NK-92 (cell line): Measurements from ENCODE around the gene PRTFDC1.
"Not testable (repeated sequence)": the region's sequence is repeated elsewhere in the genome, so short reads cannot be mapped to it uniquely, and the experiment has no call there.

Experiments
- DNase-seq: peaks from one replicate; lab custom pipeline; 2025; ENCODE audit not compliant: unreplicated experiment; lab: John Stamatoyannopoulos, UW

Gene PRTFDC1

DNA sequence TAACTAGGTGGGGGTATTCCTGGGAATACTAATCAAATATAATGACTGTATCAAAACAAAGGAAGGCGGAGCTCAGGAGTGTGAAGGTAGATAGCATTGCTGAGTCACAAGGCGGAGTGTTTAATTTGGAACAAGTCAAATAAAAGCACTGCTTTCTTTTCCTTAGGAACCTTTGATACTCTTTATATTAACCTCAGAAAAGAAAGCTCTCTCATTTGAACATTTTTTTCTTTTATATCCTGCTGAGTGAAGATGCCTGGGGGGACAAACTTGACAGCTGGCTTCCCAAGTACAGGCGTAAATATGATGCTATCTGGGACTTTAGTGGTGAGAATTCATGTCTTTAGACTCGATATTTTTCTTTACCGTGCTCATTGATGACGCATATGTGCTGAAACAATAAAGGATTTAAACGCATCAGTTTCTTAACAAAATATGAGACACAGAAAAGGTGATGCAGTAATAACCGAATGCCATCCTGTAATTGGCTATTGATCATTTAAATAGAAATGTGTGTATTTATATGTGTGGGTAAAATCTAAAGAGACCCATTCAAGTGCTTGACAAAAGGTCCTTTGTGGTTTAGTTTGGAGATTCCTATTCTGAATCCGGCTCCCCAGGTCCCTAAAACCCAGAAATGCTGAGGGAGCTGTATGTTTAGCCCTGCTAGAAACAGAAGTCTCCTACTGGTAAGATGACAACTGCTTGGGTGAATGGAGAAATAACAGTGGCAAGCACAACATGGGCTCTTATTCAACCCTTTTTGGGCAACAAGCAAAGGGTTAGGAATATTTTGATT lies 102.7 kb downstream of the PRTFDC1 start:
- no peak for DNase-seq

DNA sequence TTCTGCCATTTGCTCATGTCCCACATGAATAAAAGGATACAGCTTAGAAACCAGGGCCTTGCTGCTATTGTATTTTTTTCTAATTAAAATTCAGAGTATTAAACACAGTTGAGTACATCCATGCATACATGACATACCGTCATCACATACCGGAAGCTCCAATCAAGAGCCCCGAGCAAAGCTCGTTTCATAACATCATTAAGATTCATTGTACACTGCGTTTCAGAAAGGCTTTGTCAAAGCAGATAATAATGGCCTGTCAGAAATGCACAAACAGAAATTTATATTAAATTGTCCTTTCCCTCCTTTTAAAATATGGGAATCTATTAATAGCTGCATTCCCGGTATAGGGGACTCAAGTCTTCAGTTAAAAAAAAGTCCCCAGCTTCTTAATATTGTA lies 103.4 kb downstream of the PRTFDC1 start:
- DNase-seq: no peak

DNA sequence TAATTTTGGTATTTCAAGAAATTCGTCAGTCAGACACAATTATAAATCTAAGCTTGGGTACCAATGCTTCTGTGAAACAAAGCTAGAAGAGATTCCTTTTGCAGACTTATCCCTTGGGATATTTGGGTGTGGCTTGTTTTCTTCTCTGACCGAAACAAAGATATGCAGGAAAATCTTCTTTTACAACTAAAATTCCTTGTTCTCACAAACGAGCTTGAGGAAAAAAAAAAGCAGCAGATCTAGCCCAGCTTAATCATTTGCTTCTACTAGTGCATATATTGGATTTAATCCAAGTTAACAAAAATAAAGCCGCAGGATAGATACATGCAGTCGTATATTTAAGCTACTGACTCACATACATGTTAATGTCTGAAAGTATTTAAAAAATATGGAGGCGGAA lies 104.2 kb downstream of the PRTFDC1 start:
- no peak for DNase-seq

DNA sequence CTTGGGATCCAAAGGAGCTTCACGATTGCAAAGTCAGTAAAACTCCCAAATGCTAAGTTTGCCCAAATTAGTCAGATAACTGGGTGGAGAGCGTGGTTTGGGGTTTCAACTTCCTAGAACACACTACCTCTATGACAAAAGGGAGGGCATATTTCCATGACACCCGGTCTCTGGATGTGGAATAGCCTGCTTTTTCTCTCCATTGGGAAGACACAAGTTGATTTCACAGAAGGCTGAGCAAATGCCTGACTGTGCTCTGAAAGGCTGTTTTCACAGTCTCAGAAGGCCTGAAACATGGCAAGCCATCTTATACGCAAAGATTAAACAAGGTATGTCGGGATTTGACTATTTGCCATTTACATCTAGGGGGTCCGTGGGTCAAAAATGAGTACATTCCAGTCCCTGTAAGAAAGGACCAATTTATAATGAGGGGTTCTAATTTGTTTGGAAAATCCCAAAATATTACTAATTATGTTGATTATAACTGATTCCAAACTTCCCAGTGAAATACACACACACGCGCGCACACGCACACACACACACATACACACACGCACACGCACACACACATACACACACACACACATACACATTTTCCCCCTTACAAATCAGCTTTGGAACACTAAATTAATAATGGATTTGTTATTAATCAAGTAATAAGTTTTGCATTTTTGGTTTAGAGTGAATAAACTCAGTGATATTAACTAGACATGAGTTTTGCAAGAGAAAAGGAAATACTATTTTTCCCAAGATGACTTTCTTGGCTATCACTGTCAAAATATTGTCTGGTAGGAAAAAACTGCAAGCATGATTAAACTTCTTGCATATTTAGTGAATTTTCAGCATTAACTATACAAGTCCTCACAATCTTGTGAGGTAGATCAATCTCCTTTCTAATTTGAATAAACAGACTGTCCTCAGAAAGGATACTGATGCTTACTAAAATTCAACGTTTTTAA lies 105.0 kb downstream of the PRTFDC1 start:
- no peak for DNase-seq

DNA sequence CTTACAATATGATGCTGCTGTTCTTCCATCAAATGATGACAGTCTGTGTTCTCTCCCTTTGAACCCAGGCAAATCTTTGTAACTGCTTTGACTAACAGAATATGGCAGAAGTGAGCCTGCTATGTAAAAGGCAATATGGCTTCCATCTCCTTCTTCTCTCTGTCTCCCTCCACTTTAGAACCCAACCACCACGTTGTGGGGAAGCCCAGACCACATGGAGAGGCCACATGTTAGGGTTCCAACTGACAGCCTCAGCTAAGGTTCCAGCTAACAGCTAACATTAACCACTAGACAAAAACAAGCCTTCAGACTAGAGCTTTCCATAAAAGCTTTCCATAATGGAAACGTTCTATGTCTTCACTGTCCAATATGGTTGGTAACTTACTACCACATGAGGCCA lies 107.7 kb downstream of the PRTFDC1 start:
- DNase-seq: no peak

DNA sequence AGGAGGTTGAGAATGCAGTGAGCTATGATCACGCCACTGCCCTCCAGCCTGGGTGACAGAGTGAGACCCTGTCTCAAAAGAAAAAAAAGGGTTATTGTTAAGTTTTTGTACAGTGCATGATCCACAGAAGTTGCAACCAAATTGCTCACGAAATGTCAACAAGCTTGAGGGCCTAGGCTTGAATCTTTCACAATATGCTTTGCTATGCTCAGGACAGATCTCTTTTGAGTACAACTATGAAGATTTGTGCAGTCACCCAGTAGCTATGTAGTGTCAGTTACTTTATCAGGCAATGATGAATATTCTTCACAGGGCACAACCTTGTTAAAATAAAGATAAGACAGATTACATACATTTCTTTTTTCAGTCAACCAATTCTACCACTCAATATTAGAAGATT lies 109.2 kb downstream of the PRTFDC1 start:
- no peak for DNase-seq

DNA sequence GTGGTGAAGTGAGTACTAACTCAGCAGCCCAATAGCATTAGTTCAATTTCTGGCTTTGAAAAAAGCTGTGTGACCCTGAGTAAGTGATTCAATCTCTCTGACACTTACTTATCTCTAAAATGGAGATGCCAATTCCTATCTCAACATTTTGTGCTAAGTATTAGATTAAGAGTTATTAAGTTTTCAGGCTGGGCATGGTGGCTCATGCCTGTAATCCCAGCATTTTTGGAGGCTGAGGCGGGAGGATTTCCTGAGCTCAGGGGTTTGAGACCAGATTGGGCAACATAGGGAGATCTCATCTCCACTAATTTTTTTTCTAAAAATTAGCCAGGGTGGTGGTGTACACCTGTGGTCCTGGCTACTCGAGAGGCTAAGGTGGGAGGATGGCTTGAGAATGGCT lies 109.5 kb downstream of the PRTFDC1 start:
- no peak for DNase-seq

DNA sequence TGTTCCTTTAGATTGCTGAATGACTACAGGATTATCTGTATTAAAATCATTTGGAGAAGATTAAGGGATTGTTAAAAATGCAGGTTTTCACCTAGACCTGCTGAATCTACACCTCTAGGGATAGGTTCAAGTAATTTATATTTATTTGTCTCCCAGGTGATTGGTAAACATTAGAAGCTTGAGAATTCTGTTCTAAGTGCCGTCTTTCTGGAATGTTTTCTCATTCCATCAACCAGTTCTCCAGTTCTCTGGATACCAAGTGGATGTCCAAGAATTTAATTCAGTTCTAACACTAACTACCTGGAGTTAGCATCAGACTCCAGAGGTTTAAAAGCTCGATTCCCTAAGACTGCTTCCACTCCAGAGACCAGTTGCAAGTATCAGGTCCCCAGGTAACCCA lies 110.9 kb downstream of the PRTFDC1 start:
- no peak for DNase-seq

DNA sequence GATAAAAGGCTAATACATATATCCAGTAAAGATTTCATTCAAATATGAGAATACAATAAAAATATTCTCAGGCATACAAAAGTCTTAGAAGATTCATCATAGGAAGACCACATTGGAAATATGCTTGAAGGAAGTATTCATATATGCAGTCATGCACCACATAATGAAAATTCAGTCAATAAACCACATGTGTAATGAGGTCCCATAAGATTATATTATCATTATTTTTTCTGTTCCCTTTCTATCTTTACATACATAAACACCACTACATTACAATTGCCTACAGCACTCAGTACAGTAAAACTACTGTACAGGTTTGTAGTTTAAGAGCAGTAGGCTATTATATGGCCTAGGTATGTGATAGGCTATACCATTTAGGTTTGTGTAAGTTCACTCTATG lies 111.6 kb downstream of the PRTFDC1 start:
- DNase-seq: no peak

DNA sequence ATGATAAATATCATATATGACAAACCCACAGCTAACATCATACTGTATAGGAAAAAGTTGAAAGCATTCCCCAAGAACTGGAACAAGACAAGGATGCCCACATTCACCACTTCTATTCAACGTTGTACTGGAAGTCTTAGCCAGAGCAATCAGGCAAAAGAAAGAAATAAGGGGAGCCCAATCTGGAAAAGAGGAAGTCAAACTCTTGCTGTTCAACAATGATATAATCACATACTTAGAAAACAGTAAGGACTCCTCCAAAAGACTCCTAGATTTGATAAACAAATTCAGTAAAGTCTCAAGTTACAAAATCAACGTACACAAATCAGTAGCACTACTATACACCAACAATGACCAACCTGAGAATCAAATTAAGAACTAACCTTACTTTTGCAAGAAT lies 114.6 kb downstream of the PRTFDC1 start:
- DNase-seq: not testable (repeated sequence)

DNA sequence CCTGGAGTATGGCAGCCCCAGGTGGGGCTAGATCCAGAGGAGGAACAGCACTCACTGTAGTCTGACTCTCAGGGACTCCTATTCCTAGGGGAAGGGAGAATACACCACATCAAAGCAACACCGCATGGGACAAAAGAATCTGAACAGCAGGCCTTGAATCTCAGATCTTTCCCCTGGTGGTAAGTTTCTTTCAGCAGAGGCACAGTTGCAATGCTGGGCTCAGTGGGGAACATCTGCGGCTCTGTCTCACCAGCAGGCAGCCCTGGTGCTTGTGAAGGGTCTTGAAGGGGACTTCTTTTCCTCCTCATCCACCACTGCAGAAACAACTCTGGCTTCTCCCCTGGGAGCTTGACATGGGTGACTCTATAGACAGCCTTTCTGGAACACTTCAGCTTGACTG lies 117.5 kb downstream of the PRTFDC1 start:
- DNase-seq: no peak

DNA sequence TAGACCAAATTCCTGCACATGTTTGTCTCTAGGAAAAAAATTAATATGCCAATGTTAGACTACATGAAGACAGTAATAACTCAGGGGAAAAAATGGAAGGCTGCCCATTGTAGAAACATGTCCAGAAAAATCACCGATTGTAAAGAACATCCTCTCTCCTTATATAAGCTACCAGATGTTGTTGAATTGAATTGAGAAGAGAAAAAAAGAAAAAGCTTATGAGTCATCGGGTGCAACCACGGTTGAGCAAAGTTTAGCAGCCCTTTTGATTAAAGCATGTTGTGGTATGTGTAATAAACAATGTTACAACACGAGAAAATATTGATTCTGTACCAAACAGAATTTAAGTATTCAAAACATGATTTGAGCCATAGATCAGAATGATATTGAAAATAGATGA lies 126.4 kb downstream of the PRTFDC1 start:
- DNase-seq: no peak

DNA sequence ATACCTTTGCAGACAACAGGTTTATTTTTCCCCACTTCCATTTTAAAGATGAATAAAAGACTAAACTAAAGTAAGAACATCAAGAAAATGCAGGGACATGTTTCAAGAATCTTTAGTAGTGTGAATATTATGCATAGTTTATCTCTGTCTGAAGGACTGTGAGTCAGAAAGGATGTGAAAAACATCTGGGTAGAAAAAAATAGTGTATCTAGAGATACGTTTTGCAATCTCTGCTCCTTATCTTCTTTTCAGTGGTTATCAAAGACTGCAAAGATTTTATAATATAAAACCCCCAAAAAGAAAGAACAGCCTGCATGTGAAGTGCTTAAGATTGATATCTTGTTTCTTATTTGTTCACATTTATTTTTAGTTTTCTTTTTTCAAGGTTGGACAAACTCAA lies 126.9 kb downstream of the PRTFDC1 start:
- DNase-seq: no peak

DNA sequence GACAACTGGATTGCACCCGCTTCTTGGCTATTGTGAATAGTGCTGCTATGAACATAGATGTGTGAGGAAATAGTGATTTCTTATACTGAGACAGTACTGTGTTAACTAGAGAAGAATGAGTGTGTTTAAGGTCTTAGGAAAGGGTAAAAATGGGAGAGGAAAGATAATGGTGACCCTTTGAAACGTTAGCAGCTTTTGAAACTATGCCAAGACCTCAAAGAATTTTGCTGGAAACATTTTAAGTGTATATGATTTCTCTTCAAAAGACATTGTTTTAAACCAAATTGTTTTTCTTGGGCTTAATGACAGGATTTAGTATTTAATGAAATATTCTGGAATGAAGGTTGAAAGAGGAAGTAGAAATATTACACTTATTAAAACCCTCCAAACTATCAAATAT lies 127.9 kb downstream of the PRTFDC1 start:
- no peak for DNase-seq

DNA sequence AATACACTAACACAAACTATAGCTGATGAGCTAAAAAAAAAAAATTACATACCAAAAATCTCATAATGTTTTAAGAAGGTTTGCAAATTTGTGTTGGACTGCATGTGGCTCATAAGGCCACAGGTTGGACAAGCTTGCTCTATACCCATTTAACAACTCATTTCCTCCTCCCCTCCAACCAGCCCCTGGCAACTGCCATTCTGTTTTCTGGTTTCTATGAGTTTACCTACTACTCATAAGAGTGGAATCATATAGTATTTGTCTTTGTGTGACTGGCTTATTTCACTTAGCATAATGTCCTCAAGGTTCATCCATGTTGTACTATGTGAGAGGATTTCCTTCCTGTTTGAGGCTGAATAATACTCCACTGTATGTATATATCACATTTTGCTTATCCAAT lies 128.3 kb downstream of the PRTFDC1 start:
- DNase-seq: no peak

DNA sequence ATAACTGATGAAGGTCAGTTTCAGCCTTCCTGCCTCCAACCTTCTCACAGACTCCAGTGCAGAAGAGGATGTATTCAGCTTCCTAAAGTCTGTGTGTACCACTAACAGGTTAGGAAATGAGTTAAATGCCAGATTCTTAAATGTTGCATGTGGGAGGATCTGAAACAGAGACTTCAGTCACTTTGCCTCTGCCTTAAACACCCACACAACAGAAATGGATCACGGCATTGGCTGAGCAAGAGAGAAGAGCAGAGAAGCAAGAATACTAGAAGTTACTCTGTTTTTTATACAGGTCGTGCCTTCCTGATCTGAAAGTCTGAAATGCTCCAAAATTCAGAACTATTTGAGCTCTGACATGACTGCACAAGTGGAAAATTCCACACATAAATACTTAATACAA lies 129.8 kb downstream of the PRTFDC1 start:
- DNase-seq: no peak

DNA sequence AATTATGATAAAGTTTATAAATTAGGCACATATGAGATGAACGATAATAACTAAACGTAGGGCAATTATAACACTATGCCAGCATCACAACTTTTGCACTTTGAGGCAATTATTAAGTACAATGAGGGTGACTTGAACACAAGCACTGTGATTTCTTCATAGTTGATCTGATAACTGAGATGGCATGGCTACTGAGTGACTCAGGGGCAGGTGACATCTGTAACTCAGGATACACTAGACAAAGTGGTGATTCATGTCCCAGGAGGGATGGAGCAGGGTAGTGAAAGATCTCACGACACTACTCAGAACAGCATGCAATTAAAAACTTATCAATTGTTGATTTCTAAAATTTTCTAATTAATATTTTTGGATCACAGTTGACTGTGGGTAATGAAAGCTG lies 130.4 kb downstream of the PRTFDC1 start:
- DNase-seq: no peak

DNA sequence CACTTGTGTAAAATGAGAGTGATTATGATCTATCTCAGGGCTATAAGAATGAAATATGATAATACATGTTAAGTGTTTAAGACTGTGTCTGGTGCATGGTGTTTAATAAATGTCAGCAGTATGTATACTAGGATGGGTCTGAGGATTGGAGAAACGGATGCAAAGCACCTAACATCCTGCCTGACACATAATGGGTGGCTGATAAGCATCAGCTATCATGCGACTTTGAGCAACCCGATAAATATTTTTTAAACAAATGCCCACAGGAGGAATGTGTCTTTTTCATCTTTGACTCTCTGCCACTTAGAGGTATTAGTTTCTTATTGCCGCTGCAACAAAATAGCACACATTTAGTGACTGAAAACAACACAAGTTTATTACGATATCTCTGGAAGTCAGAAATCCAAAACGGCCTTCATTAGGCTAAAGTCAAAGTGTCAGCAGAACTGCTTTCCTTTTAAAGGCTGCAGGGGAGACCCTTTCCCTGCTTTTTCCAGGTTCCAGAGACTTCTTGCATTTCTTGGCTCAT lies 135.5 kb downstream of the PRTFDC1 start:
- DNase-seq: no peak

DNA sequence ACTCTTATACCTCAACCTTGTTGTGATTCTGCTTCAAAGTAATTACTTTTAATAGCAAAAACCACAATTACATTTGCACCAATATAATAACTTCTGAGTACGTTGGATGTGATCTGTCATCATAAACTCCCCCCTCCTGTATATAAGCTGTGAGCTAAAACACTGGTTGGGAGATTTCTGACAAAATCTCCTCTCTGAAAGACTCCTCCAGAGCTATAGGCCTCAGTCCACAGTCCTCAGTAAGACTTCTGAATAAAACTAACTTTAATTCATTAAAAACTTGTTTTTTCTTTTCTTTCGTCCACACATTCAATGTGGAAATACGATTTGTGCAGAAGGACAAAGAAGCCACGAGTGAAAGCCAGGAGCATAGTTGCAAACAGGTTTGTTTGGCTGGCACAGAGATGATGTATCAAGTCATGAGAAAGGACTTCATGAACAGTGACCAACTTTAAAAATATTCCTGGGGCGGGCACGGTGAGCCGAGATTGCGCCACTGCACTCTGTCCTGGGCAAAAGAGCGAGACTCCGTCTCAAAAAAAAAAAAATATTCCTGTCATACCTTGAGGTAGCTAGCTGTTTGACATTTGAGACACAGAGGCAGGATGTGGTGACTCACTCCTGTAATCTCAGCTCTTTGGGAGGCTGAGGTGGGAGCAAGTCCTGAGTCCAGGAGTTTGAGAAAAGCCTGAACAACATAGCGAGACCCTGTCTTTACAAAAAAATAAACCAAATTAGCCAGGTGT lies 137.7 kb downstream of the PRTFDC1 start:
- no peak for DNase-seq

DNA sequence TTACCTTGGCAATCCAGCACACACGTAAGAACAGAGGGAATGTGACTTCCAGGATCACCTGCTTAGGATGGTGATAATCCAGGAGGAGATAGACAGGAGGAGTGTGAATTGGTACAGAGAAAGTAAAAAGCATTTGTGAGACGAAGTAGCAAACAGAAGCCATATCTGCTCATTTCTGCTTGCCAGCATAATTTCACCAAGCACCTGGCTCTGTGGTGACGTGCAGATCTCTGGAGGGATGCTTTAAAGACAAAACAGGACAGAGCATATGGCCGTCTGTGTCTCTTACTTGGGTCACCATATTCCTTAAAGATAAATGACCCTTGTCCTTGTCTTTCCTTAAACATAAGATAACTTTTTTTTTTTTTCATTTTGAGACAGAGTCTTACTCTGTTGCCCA lies 138.6 kb downstream of the PRTFDC1 start:
- DNase-seq: no peak

DNA sequence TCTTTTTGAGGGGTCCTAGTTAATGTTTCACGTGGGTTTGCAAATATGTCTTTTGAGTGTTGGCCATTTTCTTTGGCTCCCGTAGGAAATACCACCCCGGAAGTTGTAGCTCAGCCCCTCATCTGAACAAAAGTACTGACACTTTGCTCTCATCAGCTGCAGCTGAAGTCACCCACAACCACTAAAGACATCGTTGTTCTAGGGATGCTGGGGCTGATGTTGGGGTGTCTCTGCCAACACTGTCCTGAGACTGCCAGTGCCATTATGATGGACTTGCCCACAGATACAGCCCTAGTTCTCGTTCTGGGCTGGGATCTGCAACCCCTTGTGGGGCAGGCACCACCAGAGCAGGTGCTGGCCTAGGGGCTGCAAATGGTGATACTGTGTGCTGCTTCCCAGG lies 146.1 kb downstream of the PRTFDC1 start:
- no peak for DNase-seq
